Measurements from ENCODE around the gene MTUS2. TPM values are rescaled to one million over a fixed set of nuclear protein-coding genes. Genes with fewer than 3 reads are reported as not detected.

MTUS2 gene
- total and polyA plus RNA-seq, 2 donors (not counting 3 experiments of a cell fraction or from before 2014, with no cell fraction given), result not detected

- dilution Hi-C loops (cut with MboI; ENCODE audit: extremely low pct_ligation_motif_present, low sequenced_read_pairs), result no loop called here
- no peaks in the 10 kb centered on the region for H3K4me1 ChIP-seq (ENCODE audit: control insufficient read depth, extremely low read depth, insufficient read depth, low read length)
- H3K9me3 ChIP-seq (replicated peaks; ENCODE audit: control insufficient read depth, insufficient read depth, low read length), result no peaks in the 10 kb centered on the region
- ChIA-PET CTCF (interaction anchor here (1.2 kb wide), 1 partner anchor 16 kb away, joined by 3 read pairs; no protein-coding TSS in a partner anchor), POLR2A (no interaction called here)
- no peak overlapping the region for H3K4me3 ChIP-seq (replicated peaks in 1 of 3; ENCODE audit: insufficient read depth in 1 of 3, low read depth in 1 of 3, low read length in 3 of 3)
- no peak overlapping the region for H3K9ac ChIP-seq (replicated peaks; ENCODE audit: extremely low read depth, insufficient read depth, low read length)
- DNase-seq (ENCODE audit: low read depth, low spot score) (no peak), FAIRE-seq (no peak)
- intact Hi-C loops (cut with micrococcal nuclease), result no loop called here
- H3K27me3 ChIP-seq (ENCODE audit: control insufficient read depth in 2 of 2, insufficient read depth in 2 of 2, low read length in 2 of 2), result no peaks in the 10 kb centered on the region
- no peak overlapping the region for H3K4me2 ChIP-seq (ENCODE audit: insufficient read depth, low read length)
- H3K36me3 ChIP-seq (ENCODE audit: control insufficient read depth in 2 of 2, extremely low read depth in 1 of 2, insufficient read depth in 2 of 2, low read length in 2 of 2), result no peaks in the 10 kb centered on the region
- H4K20me1 ChIP-seq (replicated peaks; ENCODE audit: control insufficient read depth, extremely low read depth, insufficient read depth, low read length), result no peaks in the 10 kb centered on the region
- BruUV-seq (replicated peaks), result no TSS peak
- no peak overlapping the region for H3K27ac ChIP-seq (ENCODE audit: insufficient read depth, low read depth, low read length)
- H2AFZ ChIP-seq (ENCODE audit: low read depth, low read length), result no peak overlapping the region
- TF ChIP-seq JUN (IDR thresholded peaks at IDR 0.05; ENCODE audit: borderline replicate concordance, insufficient read depth, insufficient read length, low read depth) (no peak), EZH2 (IDR thresholded peaks at IDR 0.05; ENCODE audit: borderline replicate concordance, low read depth, low read length, severe bottlenecking) (no peak), MAX (IDR thresholded peaks at IDR 0.05; ENCODE audit: insufficient read depth, insufficient read length) (no peak), FOS (IDR thresholded peaks at IDR 0.05; ENCODE audit: borderline replicate concordance, insufficient read depth, low read length) (no peak), MYC (IDR thresholded peaks at IDR 0.05; ENCODE audit: low read depth, low read length) (no peak), CTCF (IDR thresholded peaks at IDR 0.05; ENCODE audit: extremely low read depth in 1 of 2, insufficient read depth in 1 of 2, low read depth in 1 of 2, low read length in 2 of 2) (no peak), GATA2 (IDR thresholded peaks at IDR 0.05; ENCODE audit: insufficient read depth, insufficient read length, low read depth, low read length) (no peak), POLR2A (IDR thresholded peaks at IDR 0.05; ENCODE audit: low read depth, low read length) (no peak), POLR2AphosphoS5 (IDR thresholded peaks at IDR 0.05; ENCODE audit: insufficient read depth, low read depth, low read length) (no peak)
- H3K9me1 ChIP-seq (replicated peaks; ENCODE audit: control insufficient read depth, extremely low read depth, insufficient read depth, low read length), result no peaks in the 10 kb centered on the region
- H3K79me2 ChIP-seq (ENCODE audit: control insufficient read depth, insufficient read depth, low read length), result no peaks in the 10 kb centered on the region
Measured at GRCh38 chr13:28865149-28865744, 45.1 kb downstream of the MTUS2 start.
